TTC549 (cell line): Measurements from ENCODE around the gene TSC2.
"Not testable (repeated sequence)": the region's sequence is repeated elsewhere in the genome, so short reads cannot be mapped to it uniquely, and the experiment has no call there.

Experiments used
- FAIRE-seq: peaks from 2 replicates; lab custom pipeline; 2012; peaks lifted over from hg19 to GRCh38; lab: Jason Lieb, UNC

TSC2 gene

DNA sequence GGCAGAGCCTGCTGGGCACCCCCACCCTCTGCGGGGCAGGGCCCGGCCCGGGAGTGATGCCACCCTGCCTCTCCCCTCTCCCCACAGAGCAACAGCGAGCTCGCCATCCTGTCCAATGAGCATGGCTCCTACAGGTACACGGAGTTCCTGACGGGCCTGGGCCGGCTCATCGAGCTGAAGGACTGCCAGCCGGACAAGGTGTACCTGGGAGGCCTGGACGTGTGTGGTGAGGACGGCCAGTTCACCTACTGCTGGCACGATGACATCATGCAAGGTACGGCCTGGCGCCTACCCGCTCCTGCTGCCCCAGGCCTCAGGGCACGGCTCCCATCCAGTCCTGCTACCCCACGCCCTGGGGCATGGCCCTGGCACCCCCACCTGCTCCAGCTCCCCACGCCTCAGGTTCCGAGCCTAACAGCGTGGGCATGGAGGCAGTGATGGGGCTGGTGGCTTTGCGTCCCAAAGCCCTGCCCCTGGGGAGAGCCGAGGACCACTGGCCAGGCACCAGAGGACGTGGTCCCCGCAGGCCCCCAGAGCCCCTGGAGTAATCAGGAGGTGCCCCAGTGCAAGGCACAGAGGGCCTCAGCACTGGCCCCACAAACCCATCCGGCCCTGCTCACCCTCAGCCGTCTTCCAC, 38.4 kb downstream of the TSC2 start:
- FAIRE-seq = no peak

GRCh38 chr16:2086812-2087747, 39.3 kb downstream of the TSC2 start:
- no peak for FAIRE-seq

GRCh38 chr16:2087748-2088631, 40.2 kb downstream of the TSC2 start:
- no peak for FAIRE-seq

- no peak for FAIRE-seq
Observed at GRCh38 chr16:2088759-2089358, 41.1 kb downstream of the TSC2 start.

- no peak for FAIRE-seq
Observed at GRCh38 chr16:2089706-2090480, 42.1 kb downstream of the TSC2 start.

GRCh38 chr16:2090481-2090776, 42.6 kb downstream of the TSC2 start:
- FAIRE-seq = no peak

DNA sequence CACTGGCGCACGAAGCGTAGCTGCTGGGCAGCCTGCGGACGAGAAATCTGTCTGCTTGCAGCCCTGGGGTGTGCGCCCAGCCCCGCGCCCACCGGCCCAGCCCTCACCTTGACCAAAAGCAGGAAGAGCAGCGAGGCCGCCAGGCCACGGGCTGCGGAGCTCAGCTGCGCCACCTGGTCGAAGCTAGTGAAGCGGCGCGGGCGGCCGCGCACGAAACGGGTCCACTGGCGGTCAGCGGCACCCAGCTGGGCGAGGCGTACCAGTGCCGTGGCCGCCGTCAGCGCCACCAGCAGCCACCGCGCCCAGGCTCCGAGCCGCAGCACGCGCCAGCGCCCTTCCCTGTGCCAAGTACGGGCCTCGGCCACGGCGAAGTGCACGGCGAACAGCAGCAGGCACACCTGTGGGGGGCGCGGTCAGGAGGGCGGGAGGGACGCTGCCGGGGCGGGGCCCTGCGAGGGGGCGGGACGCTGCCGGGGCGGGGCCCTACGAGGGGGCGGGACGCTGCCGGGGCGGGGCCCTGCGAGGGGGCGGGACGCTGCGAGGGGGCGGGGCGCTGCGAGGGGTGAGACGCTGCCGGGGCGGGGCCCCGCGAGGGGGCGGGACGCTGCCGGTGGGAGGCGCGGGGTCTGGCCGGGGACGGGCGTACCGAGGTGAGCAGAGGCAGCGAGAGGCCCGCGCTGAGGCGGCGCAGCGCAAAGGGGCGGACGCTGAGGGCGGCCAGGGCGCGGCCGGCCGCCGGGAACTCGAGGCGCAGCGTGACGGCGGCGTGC, 43.2 kb downstream of the TSC2 start:
- no peak for FAIRE-seq

GRCh38 chr16:2091547-2092255, 43.9 kb downstream of the TSC2 start:
- no peak for FAIRE-seq

DNA sequence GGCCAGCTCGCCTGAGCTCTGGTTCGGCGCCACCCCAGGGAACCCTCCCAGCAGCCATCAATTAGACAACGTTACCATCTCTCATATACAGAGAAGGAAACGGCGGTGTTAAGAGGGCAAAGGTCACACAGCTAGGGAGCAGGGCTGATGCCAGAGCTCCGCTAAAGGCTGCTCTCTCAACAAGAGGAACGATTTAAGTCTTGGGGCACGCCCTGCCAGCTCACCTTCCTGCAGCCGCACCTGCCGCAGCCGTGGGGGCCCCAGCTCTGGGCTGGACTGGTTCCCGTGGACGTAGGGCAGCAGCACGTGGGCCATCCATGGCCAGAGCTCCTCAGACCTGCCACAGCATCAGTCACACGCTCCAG, 44.5 kb downstream of the TSC2 start:
- no peak for FAIRE-seq

GRCh38 chr16:2092866-2093265, 45.1 kb downstream of the TSC2 start:
- FAIRE-seq = no peak

DNA sequence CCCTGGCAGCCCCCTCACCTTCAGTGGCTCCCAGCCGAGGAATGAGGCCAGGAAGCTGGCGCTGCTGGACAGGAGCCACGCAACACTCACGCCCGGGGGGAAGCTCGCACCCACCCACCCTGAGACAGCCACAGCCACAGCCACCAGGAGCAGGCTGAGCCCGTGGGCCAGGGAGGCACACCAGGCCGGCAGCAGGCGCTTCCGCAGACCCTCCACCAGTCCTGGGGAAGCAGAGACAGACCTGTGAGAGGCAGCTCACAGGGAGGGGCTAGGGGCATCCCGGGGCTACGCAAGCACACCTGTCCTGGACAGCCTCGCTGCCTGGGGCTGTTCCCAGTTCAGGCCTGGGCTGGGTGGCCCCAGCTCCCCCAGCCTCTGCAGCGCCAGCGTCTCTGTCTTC, 46.0 kb downstream of the TSC2 start:
- no peak for FAIRE-seq

DNA sequence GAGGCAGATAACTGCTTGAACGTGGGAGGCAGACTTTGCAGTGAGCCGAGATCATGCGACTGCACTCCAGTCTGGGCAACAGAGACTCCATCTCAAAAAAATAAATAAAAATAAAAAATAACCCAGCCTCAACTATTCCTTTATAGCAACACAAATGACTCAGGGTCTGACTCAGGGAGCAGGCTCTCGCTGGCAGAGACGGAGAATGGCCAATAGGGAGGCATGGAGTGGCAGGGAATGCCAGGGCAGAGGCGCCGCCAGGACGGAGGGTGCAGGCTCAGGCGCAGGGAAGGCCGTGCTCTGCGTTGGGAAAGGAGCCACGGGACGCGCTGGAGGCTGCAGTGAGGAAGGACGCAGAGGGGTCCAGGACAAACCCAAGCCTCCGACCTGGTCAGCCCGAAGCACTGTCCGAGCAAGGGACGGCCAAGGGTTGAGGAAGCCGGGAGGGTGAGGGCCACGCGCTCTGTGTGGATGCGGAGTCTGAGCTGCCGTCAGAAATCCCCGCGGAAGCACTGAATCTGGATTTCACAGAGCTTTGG, 47.6 kb downstream of the TSC2 start:
- no peak for FAIRE-seq

DNA sequence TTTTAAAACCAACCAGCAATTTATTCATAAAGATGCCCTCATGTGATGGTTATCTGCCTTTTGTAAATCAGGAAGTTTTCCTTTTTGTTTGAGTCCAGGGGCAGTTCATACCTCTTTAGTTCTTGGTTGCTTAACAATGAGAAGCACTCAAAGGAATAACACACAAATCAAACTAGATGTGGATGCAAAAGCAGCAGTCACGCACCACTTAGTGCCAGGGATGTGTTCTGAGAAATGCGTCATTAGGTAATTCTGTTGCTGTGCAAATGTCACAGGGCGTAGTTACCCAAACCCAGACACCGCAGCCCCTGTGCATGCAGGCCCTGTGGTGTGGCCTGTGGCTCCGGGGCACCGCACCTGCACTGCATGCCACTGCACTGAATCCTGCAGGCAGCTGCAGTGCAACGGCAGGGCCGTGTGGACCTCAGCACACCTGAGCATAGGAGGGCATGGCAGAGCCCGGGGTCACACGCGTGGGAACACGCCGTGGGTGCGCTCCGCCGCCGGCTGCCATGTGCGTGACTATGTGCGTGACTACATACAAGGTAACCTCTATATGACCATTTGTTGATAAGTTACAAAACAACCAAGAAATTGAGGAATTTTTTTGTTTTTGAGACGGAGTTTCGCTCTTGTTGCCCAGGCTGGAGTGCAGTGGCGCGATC, 48.3 kb downstream of the TSC2 start:
- FAIRE-seq = no peak

DNA sequence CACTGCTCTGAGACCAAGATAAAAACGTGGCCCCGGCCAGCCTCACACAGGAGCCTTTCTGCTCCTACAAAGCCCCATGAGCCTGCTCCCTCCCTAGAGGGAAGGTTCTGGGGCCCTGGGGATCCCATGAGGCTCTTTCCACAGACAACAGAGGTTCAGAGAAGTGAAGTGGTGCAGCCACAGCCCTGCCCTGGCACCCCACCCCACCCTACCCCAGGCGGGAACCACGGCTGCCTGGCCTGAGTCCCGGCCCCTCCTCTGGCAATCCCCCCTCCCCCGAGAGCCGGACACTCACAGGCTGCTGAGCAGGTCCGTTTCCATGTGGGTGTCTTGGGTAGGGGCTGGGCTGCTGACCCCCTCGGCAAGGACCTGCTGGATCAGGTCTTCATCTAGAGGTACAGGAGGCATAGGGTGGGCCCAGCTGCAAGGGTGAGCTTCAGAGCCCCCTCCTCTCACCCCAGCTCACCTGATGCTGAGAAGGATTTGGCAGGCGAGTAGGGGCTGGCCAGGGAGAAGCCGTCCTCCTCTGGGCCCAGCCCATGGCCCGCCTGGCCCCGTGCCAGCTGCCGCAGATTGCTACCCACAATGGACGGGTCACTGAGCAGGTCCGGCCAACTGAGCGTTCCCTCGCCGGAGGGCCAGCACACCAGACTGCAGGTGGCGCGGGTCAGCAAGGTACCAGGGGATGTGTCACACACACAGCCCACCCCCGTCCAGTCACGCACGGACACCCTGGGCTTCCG, 49.2 kb downstream of the TSC2 start:
- no peak for FAIRE-seq

DNA sequence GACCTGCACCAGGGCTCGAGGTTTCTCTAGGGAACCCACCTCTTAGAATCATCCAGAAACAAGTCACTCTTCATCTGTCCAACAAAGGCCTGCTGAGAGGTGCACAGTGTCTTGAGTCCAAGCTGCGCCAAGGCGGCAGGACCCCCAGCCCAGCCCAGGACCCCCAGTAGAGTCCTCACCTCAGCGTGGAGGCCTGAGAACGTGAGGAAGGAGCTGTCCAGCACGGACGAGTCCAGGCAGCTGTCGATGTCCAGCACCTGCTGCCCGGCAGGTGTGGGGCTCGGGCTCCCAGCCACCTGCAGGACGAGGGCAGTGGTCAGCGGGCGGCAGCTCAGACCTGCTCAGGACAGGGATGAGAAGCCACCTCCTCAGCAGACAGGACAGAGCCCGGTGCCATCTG, 49.9 kb downstream of the TSC2 start:
- FAIRE-seq = not testable (repeated sequence)

DNA sequence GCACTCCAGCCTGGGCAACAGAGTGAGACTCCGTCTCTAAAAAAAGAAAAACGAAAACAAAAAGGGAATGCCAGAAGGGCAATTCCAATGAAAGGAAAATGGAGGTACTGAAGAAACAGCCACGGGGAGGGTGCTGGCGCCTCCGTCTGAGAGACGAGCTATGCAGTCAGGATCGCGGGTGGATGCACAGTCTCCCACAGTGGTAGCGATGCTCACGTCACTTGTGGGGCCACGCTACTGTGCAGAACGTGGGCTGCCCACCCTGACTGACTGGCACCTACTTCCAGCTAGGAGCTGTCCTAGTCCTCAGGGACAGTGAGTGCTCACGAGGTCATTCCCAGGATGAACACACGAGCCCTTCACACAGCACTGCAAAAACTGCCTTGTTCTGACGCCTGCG, 53.8 kb downstream of the TSC2 start:
- FAIRE-seq = not testable (repeated sequence)

DNA sequence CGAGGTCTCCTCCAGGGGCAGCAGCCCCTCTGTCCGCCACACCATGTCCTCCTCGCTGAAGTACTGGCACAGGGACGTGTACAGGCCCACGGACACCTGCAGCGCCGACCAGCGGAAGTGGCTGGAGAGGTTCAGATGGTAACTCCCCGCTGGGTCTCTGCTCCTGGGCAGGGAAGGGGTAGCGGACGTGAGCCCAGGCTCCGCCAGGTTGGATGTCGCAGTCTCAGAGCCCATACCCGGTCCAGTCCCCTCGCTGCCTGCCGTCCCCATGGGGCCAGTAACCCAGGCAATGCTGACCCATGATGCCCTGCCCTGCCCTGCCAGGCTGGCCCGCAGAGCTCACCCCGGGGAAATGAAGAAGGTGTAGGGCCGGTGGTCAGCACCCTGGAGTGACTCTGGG, 54.7 kb downstream of the TSC2 start:
- no peak for FAIRE-seq

GRCh38 chr16:2104464-2104863, 56.7 kb downstream of the TSC2 start:
- not testable (repeated sequence) for FAIRE-seq

- FAIRE-seq = not testable (repeated sequence)
Observed at GRCh38 chr16:2105291-2105690, 57.5 kb downstream of the TSC2 start.
